Ishikawa (cell line): Measurements from ENCODE around the gene ZSCAN30.

Experiments used
- CEBPB ChIP-seq: IDR thresholded peaks from 2 replicates; pipeline ENCODE4 v1.6.1; 2012
- CREB1 ChIP-seq: IDR thresholded peaks from 2 replicates; pipeline ENCODE4 v1.6.1; 2012; ENCODE audit warnings: low read depth
- EGR1 ChIP-seq: IDR thresholded peaks from 2 replicates; pipeline ENCODE4 v1.6.1; 2012
- EP300 ChIP-seq: IDR thresholded peaks from 2 replicates; pipeline ENCODE4 v1.6.1; 2012; ENCODE audit warnings: borderline replicate concordance
- FOXM1 ChIP-seq: IDR thresholded peaks from 2 replicates; pipeline ENCODE4 v1.6.1; 2012; ENCODE audit warnings: low read depth, borderline replicate concordance
- MAX ChIP-seq: IDR thresholded peaks from 2 replicates; pipeline ENCODE4 v1.6.1; 2012
- NFIC ChIP-seq: IDR thresholded peaks from 2 replicates; pipeline ENCODE4 v1.6.1; 2012
- RAD21 ChIP-seq: IDR thresholded peaks from 2 replicates; pipeline ENCODE4 v1.6.1; 2012; ENCODE audit warnings: low read depth
- REST ChIP-seq: IDR thresholded peaks from 2 replicates; pipeline ENCODE4 v1.6.1; 2012; ENCODE audit warnings: low read depth, mild to moderate bottlenecking
- TAF1 ChIP-seq: IDR thresholded peaks from 2 replicates; pipeline ENCODE4 v1.6.1; 2012; ENCODE audit warnings: low read depth, mild to moderate bottlenecking
- TCF12 ChIP-seq: IDR thresholded peaks from 2 replicates; pipeline ENCODE4 v1.6.1; 2012; ENCODE audit warnings: low read depth
- TEAD4 ChIP-seq: IDR thresholded peaks from 2 replicates; pipeline ENCODE4 v1.6.1; 2012
- USF1 ChIP-seq: IDR thresholded peaks from 2 replicates; pipeline ENCODE4 v1.6.1; 2012
- YY1 ChIP-seq: IDR thresholded peaks from 2 replicates; pipeline ENCODE4 v1.6.1; 2012; ENCODE audit warnings: low read depth
- ZBTB7A ChIP-seq: IDR thresholded peaks from 2 replicates; pipeline ENCODE4 v1.6.1; 2012; ENCODE audit warnings: low read depth

ZSCAN30 gene

GRCh38 chr18:35267161-35267651 lies 22.8 kb downstream of the ZSCAN30 start:
- TF ChIP-seq MAX (no peak), TAF1 (no peak), YY1 (no peak), CEBPB (no peak), CREB1 (no peak)

GRCh38 chr18:35264409-35264808 lies 25.6 kb downstream of the ZSCAN30 start:
- TF ChIP-seq RAD21, result no peak
- TF ChIP-seq CEBPB, result no peak
- TF ChIP-seq EGR1, result no peak
- no peak for TF ChIP-seq REST
- no peak for TF ChIP-seq FOXM1
- TF ChIP-seq TEAD4, result no peak
- no peak for TF ChIP-seq TCF12
- TF ChIP-seq YY1, result no peak
- no peak for TF ChIP-seq TAF1
- no peak for TF ChIP-seq EP300
- no peak for TF ChIP-seq NFIC
- TF ChIP-seq MAX, result no peak
- TF ChIP-seq CREB1, result no peak

- no peak for TF ChIP-seq FOXM1
- TF ChIP-seq TAF1, result no peak
- TF ChIP-seq EP300, result no peak
- TF ChIP-seq TEAD4, result no peak
- TF ChIP-seq RAD21, result no peak
- no peak for TF ChIP-seq USF1
- no peak for TF ChIP-seq ZBTB7A
- TF ChIP-seq NFIC, result no peak
- TF ChIP-seq CREB1, result no peak
- no peak for TF ChIP-seq REST
- no peak for TF ChIP-seq TCF12
- no peak for TF ChIP-seq EGR1
- TF ChIP-seq YY1, result no peak
- no peak for TF ChIP-seq CEBPB
- no peak for TF ChIP-seq MAX
Measured at GRCh38 chr18:35256947-35257346, 33.1 kb downstream of the ZSCAN30 start.

GRCh38 chr18:35253655-35254287 lies 36.3 kb downstream of the ZSCAN30 start:
- TF ChIP-seq TEAD4 (no peak), ZBTB7A (no peak), FOXM1 (no peak), RAD21 (no peak), CEBPB (no peak), MAX (no peak), TAF1 (no peak), USF1 (no peak), REST (no peak), EP300 (no peak), TCF12 (no peak), NFIC (no peak), EGR1 (no peak), CREB1 (no peak), YY1 (no peak)
